TTC549 (cell line): ENCODE measurements around the gene KRABD2.
"Not testable (repeated sequence)": the region's sequence is repeated elsewhere in the genome, so short reads cannot be mapped to it uniquely, and the experiment has no call there.

Experiments used
- FAIRE-seq: peaks from 2 replicates; lab custom pipeline; 2012; peaks lifted over from hg19 to GRCh38; lab: Jason Lieb, UNC

The KRABD2 gene

GRCh38 chr17:8376271-8377067, at the start of gene KRABD2:
Gene KRABD2 (minus strand): TSS chr17:8376704.
- no peak for FAIRE-seq

- no peak for FAIRE-seq
Observed at GRCh38 chr17:8421571-8421970, 45.1 kb upstream of the KRABD2 start.

DNA sequence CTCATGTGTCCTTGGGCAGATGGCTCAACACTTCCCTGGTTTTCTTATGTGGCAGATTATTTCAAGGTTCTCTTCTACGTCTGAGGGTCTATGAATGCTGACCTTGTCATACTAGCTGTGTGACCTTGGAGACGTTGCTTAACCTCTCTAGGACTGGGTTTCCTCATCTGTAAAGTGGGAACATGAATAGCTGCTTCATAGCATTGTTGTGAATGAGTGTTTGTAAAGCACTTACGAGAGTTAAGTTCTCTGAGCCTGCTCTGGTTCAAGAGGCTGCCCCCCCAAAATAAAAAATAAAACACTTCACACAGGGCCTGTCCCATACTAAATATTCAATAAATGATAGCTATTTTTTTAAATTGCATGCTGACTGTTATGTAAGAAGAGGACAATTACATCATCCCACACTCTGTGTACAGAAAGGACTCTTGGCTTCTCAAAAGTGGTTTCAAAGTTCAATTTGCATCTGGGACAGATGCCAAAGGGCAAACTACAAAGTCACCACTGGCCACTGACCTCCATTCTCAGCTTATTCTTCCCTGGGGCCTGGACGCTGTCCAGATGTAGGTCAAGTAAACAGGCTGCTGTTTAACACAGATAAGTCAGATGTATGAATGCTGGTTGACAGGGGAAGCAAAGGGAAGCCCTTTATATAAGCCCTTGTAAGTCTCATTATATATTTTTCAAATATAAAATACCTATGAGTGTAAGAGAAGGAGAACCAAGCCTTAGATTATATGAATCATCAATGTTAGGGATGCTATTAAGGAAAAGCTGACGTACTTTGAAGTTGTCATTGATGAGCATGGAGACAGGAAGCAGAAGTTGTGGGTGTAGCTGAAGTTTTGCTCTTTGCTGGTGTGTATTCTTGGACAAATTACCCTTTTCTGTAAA, 43.8 kb upstream of the KRABD2 start:
- no peak for FAIRE-seq

DNA sequence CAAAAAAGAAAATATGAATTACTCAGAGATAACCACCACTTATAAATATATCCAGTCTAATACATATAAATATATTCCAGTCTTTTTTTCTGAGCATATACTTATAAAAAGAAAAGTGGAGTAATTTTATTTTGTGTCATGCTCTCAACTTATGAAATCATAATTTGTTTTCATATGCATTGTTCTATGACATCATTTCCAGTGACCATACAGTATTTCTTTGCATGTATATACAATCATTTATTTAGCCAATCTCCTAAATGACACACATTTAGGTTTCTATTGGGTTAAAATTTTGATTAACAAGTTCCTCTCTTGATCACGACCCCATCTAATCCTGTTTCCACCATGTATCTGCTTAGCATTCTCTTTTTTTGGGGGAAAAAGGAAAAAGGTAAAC, 42.8 kb upstream of the KRABD2 start:
- FAIRE-seq: no peak

GRCh38 chr17:8418471-8418870, 42.0 kb upstream of the KRABD2 start:
- FAIRE-seq: no peak

GRCh38 chr17:8417806-8418205, 41.3 kb upstream of the KRABD2 start:
- no peak for FAIRE-seq

DNA sequence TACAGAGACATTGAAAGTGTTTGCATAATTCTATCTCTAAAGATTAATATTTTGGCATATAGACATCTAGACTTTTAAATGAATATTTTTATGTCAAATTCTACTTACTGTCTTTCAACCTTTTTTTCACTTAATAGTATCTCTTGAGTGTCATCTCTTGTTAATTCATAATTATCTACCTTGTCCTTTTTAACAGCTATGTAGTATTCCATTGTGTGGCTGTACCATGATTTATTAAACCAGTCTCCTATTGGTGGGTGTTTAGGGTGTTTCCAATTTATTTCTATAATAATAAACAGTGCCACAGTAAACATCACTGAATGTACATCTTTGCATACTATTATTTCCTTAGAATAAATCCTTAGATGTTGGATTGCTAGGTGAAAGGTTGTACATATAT, 37.4 kb upstream of the KRABD2 start:
- no peak for FAIRE-seq

DNA sequence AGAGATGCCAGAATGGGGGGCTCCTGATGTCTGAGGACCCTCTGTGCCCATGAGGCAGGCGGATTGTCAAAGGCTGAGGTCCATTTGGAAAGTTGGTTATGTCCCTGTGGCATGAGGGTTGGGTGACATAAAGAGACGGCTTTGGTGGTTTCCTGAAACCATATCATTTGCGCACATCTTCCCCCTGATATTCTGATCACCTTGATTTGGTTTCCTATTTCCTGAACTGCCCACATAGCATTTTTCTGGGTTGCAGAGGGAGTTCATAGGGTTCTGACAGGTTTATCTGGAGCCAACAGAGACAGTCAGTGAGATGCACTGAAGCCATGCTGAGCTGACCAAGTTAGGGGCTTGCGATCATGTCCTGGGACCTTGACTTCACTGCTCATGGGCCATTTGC, 36.8 kb upstream of the KRABD2 start:
- FAIRE-seq: no peak

DNA sequence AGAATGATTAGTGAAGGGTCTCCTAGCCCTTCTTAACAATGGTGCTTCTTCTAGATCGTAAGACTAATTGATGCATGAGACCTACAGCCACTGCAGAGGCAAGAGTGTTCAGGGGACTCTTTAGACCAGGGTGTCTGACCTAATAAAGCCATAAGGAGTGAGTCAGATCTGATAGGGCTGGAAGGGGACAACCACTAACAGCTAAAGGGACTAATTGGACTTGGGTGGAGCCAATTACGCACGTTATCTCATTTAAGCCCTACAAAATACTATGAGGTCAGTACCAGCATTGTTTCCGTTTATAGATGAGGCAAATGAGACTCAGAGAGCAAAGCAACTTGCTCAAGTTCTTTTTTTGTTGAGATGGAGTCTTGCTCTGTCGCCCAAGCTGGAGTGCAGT, 35.6 kb upstream of the KRABD2 start:
- no peak for FAIRE-seq

- FAIRE-seq: no peak
Observed at GRCh38 chr17:8410883-8411238, 34.4 kb upstream of the KRABD2 start.

GRCh38 chr17:8409966-8410882, 33.7 kb upstream of the KRABD2 start:
- FAIRE-seq: peak; percentile 92

DNA sequence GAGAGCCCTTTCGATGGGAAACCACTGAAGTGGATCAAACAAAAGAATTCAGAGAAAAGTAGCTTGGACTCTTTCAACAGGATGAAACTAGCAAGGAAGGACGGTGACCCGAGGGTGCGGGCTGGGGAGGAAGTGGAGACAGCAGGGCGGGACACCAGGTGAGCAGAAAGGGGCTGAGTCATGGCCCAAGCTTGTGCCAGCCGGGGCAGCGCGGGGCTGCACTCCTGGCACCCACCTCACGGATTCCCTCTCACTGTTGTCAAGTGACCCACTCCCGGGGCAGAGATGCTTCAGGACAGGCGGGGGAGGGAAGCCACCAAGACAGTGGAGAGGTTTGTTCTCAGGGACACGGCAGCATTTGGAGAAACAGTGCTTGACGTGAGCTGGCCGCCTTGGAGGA, 31.9 kb upstream of the KRABD2 start:
- FAIRE-seq: no peak

GRCh38 chr17:8406174-8406573, 29.7 kb upstream of the KRABD2 start:
- no peak for FAIRE-seq

- FAIRE-seq: no peak
Observed at GRCh38 chr17:8405499-8406016, 29.1 kb upstream of the KRABD2 start.

DNA sequence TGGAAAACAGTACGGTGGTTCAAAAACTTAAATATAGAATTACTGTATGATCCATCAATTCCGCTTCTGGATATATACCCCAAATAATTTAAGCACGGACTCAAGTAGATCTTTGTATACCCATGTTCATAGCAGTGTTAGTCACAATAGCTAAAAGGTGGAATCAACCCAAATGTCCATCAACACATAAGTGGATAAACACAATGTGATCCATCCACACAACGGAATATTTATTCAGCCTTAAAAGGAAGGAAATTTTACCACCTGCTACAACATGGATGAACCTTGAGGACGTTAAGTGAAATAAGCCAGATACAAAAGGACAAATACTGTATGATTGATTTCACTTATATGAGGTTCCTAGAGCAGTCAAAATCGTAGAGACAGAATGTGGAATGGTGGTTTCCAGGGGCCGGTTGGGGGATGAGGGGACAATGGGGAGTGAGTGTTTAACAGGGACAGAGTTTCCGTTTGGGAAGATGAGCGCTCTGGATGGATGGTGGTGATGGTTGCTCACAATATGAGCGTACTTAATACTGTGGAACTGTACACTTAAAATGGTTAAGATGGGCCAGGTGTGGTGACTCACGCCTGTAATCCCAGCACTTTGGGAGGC, 26.5 kb upstream of the KRABD2 start:
- FAIRE-seq: no peak

GRCh38 chr17:8401107-8401506, 24.6 kb upstream of the KRABD2 start:
- FAIRE-seq: no peak

DNA sequence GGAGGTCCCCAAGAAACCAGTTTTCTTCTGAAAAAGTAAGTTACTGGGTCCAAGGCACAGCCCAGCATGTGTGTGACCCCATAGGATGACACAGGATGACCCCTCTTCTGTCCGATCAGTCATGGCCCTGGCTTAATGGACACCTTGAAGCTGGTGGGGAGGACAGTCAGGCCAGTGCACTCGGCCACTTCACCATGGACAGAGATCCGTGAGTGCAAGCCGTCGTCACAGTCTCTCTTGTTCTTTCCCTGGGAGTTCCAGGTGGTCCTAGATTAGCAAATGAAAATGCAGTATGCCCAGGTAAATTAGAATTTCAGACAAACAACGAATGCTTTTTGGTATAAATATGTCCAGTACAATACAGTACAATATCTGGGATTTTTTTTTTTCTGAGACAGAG, 22.5 kb upstream of the KRABD2 start:
- FAIRE-seq: no peak

- no peak for FAIRE-seq
Observed at GRCh38 chr17:8397636-8398035, 21.1 kb upstream of the KRABD2 start, which contains the start of gene RNF222. Gene RNF222 (minus strand): TSS chr17:8397827. CDS start chr17:8393461, 4,366 bp downstream.

DNA sequence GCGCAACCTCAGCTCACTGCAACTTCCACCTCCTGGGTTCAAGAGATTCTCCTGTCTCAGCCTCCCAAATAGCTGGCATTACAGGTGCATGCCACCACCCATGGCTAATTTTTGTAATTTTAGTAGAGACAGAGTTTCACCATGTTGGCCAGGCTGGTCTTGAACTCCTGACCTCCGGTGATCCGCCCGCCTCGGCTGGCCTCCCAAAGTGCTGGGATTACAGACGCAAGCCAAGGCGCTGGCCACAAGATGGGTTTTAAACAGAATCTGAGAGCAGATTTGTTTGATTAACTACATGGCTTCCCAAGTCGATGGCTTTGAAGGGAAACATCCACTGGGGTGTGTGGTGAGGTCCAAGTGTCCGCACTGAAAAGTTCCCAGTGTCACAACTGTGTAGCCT, 18.0 kb upstream of the KRABD2 start:
- FAIRE-seq: not testable (repeated sequence)

DNA sequence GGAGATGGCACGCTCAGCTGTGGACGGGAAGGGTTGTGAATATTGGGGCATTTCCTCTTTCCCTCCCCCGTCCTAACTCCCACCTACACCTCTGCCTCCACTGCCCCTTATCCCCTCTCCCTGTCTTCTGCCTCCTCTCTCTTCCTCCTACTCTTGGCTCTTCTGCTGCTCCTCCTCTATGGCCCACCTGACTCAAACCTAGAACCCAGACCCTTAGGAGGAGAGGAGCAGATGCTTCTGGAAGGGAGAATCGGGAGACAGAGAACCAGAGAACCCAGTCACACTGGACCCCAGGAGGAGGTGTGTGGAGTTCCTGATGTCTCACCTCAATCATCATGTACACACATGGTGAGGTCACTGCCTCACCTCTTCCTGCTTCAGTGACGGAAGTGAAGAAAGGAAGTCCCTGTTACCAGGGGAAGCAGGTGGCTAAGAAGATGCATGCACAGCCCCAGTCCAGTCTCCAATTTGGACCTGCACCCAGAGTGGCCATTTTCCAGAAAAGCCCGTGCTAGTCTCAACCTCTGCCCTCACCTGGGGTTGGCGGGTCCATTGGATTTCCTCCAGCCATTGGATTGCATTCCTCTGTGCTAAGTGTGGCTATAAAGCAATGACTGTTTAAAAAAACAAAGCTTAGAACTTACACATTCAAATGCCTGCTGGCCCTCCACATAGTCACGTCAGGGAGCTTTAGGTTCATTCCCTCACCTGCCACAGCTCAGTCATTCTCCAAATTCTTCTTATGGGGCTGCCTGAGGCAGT, 17.1 kb upstream of the KRABD2 start:
- no peak for FAIRE-seq
